Osteocyte (in vitro differentiated cells): Measurements from ENCODE around the gene RGL4. TPM values are rescaled to one million over a fixed set of nuclear protein-coding genes. Genes with fewer than 3 reads are reported as not detected.

Experiments
- DNase-seq: peaks from one replicate; pipeline ENCODE4 v3.0.0; 2021; ENCODE audit warnings: mixed read lengths; ENCODE audit not compliant: unreplicated experiment; ENCODE audit errors: extremely low spot score
- H3K27ac Mint-ChIP-seq: one replicate; pipeline ENCODE4 v1.8.0; 2021; ENCODE audit warnings: mild to moderate bottlenecking, mixed read lengths; ENCODE audit not compliant: unreplicated experiment
- H3K27me3 Mint-ChIP-seq: one replicate; pipeline ENCODE4 v1.8.0; 2021; ENCODE audit warnings: mixed read lengths; ENCODE audit not compliant: unreplicated experiment
- H3K36me3 Mint-ChIP-seq: one replicate; pipeline ENCODE4 v1.8.0; 2021; ENCODE audit warnings: mixed read lengths; ENCODE audit not compliant: unreplicated experiment
- H3K4me1 Mint-ChIP-seq: one replicate; pipeline ENCODE4 v1.8.0; 2021; ENCODE audit warnings: mixed read lengths; ENCODE audit not compliant: unreplicated experiment
- H3K4me3 Mint-ChIP-seq: one replicate; pipeline ENCODE4 v1.8.0; 2021; ENCODE audit warnings: mild to moderate bottlenecking, moderate library complexity, mixed read lengths; ENCODE audit not compliant: unreplicated experiment
- H3K9me3 Mint-ChIP-seq: one replicate; pipeline ENCODE4 v1.8.0; 2021; ENCODE audit warnings: mixed read lengths; ENCODE audit not compliant: unreplicated experiment
- CTCF ChIP-seq: fragments of 200-600 bp; sonication (generic); IDR thresholded peaks from 2 replicates; pipeline ENCODE4 v1.5.0; 2021; ENCODE audit warnings: antibody characterized with exemption, mild to moderate bottlenecking, moderate library complexity
- total RNA-seq: library from RNA; stranded (reverse); gene quantifications from 2 replicates; pipeline ENCODE4 v1.2.1, GENCODE V29; 2021

Gene RGL4
- total RNA-seq, 1 donor from 2014 or later = not detected

GRCh38 chr22:23693979-23694680 lies 3.3 kb downstream of the RGL4 start:
- Mint-ChIP-seq H3K27me3 (no peaks in the 10 kb centered on the region), H3K27ac (no peak overlapping the region), H3K9me3 (no peaks in the 10 kb centered on the region), H3K4me3 (no peak overlapping the region), H3K4me1 (no peaks in the 10 kb centered on the region), H3K36me3 (peaks cover 34% of the 10 kb centered on the region)
- DNase-seq = no peak
- no peak for TF ChIP-seq CTCF

- Mint-ChIP-seq H3K4me3 (no peak overlapping the region), H3K27ac (no peak overlapping the region), H3K9me3 (no peaks in the 10 kb centered on the region), H3K4me1 (no peaks in the 10 kb centered on the region), H3K27me3 (no peaks in the 10 kb centered on the region), H3K36me3 (peaks cover 40% of the 10 kb centered on the region)
- no peak for TF ChIP-seq CTCF
- no peak for DNase-seq
These were observed 4.3 kb downstream of the RGL4 start for GRCh38 chr22:23695141-23695540.

- no peak for DNase-seq
- no peak overlapping the region for H3K4me3 Mint-ChIP-seq
- TF ChIP-seq CTCF = no peak
- no peaks in the 10 kb centered on the region for H3K27me3 Mint-ChIP-seq
- no peaks in the 10 kb centered on the region for H3K4me1 Mint-ChIP-seq
- H3K27ac Mint-ChIP-seq = no peak overlapping the region
- no peaks in the 10 kb centered on the region for H3K9me3 Mint-ChIP-seq
- H3K36me3 Mint-ChIP-seq = peaks cover 39% of the 10 kb centered on the region
These were observed 4.9 kb downstream of the RGL4 start for GRCh38 chr22:23695571-23696325.

DNA sequence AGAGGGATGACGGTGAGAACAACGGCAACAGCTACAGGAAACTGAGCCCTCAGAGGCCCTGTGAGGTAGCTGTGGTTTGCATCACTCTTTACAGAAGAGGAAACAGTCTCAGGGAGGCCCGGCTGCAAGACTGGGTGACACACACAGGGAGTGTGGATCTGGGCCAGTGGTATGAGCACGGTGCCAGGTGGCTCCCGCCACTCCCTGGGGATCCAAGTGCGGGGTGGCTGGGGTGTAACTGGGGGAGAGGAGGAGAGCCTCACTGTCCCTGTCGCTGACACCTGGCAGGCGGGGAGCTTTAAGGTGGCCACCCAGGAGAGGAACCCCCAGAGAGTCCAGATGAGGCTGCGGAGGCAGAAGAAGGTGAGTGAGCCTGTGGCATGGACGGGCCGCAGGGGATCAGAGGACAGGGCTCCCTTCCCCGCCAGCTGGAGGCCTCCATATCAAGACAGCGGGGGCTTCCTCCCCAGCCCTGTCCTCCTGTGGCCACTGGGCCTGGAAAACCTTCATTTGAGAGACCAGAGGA lies 5.6 kb downstream of the RGL4 start:
- H3K27ac Mint-ChIP-seq = no peak overlapping the region
- TF ChIP-seq CTCF = no peak
- no peak overlapping the region for H3K4me3 Mint-ChIP-seq
- H3K4me1 Mint-ChIP-seq = peaks cover 2% of the 10 kb centered on the region
- H3K27me3 Mint-ChIP-seq = no peaks in the 10 kb centered on the region
- DNase-seq = no peak
- peaks cover 37% of the 10 kb centered on the region for H3K36me3 Mint-ChIP-seq
- no peaks in the 10 kb centered on the region for H3K9me3 Mint-ChIP-seq
